ENCODE results near the gene ZNF689.

ZNF689 gene

GRCh38 chr16:30654856-30655255 is 44.7 kb upstream of the ZNF689 start:
- Histone ChIP-seq H4K20me1 (ENCODE audit: control insufficient read depth, insufficient read depth, low read depth, low read length) (no peaks in the 10 kb centered on the region), H3K79me2 (ENCODE audit: control insufficient read depth, low read length) (peaks cover 21% of the 10 kb centered on the region), H3K36me3 (ENCODE audit: control insufficient read depth, low read length) (peaks cover 58% of the 10 kb centered on the region), H3K27ac (ENCODE audit: low read depth, low read length) (no peak overlapping the region), H3K4me1 (ENCODE audit: control insufficient read depth, low read length) (peaks cover 30% of the 10 kb centered on the region), H3K4me3 (ENCODE audit: low read length) (no peak overlapping the region), H3K9me3 (ENCODE audit: control insufficient read depth, insufficient read depth, low read length) (no peaks in the 10 kb centered on the region), H3K27me3 (ENCODE audit: control insufficient read depth, low read length) (no peaks in the 10 kb centered on the region), H3K9me2 (replicated peaks; ENCODE audit: control insufficient read depth, low read length) (no peaks in the 10 kb centered on the region), H3F3A (ENCODE audit: control insufficient read depth, insufficient read depth) (peaks cover 6% of the 10 kb centered on the region), H3K4me2 (ENCODE audit: low read length) (no peak overlapping the region)
- TF ChIP-seq CTCF (IDR thresholded peaks at IDR 0.05; ENCODE audit: low read depth, low read length, poor library complexity, severe bottlenecking) = no peak
- no peak for TF ChIP-seq EZH2phosphoT487 (IDR thresholded peaks at IDR 0.05; ENCODE audit: borderline replicate concordance, low read length)

GRCh38 chr16:30652718-30653117 is 42.5 kb upstream of the ZNF689 start:
- Histone ChIP-seq H3F3A (ENCODE audit: control insufficient read depth, insufficient read depth) (peaks cover 4% of the 10 kb centered on the region), H3K79me2 (ENCODE audit: control insufficient read depth, low read length) (peaks cover 17% of the 10 kb centered on the region), H3K4me3 (ENCODE audit: low read length) (peak overlapping the region; percentile 73; the same call in 1 of the 2 replicates), H4K20me1 (ENCODE audit: control insufficient read depth, insufficient read depth, low read depth, low read length) (no peaks in the 10 kb centered on the region), H3K27ac (ENCODE audit: low read depth, low read length) (no peak overlapping the region), H3K27me3 (ENCODE audit: control insufficient read depth, low read length) (no peaks in the 10 kb centered on the region), H3K9me2 (replicated peaks; ENCODE audit: control insufficient read depth, low read length) (no peaks in the 10 kb centered on the region), H3K9me3 (ENCODE audit: control insufficient read depth, insufficient read depth, low read length) (no peaks in the 10 kb centered on the region), H3K4me1 (ENCODE audit: control insufficient read depth, low read length) (peaks cover 32% of the 10 kb centered on the region), H3K36me3 (ENCODE audit: control insufficient read depth, low read length) (peaks cover 55% of the 10 kb centered on the region), H3K4me2 (ENCODE audit: low read length) (peak overlapping the region; percentile 61)
- no peak for TF ChIP-seq CTCF (IDR thresholded peaks at IDR 0.05; ENCODE audit: low read depth, low read length, poor library complexity, severe bottlenecking)
- TF ChIP-seq EZH2phosphoT487 (IDR thresholded peaks at IDR 0.05; ENCODE audit: borderline replicate concordance, low read length) = no peak

- no peaks in the 10 kb centered on the region for H3K9me3 ChIP-seq (ENCODE audit: control insufficient read depth, insufficient read depth, low read length)
- peak overlapping the region; percentile 73 for H3K4me3 ChIP-seq (ENCODE audit: low read length)
- H3K9me2 ChIP-seq (replicated peaks; ENCODE audit: control insufficient read depth, low read length) = no peaks in the 10 kb centered on the region
- no peaks in the 10 kb centered on the region for H4K20me1 ChIP-seq (ENCODE audit: control insufficient read depth, insufficient read depth, low read depth, low read length)
- H3K4me2 ChIP-seq (ENCODE audit: low read length) = peak overlapping the region; percentile 61
- H3K4me1 ChIP-seq (ENCODE audit: control insufficient read depth, low read length) = peaks cover 25% of the 10 kb centered on the region
- peaks cover 17% of the 10 kb centered on the region for H3K79me2 ChIP-seq (ENCODE audit: control insufficient read depth, low read length)
- no peaks in the 10 kb centered on the region for H3F3A ChIP-seq (ENCODE audit: control insufficient read depth, insufficient read depth)
- H3K36me3 ChIP-seq (ENCODE audit: control insufficient read depth, low read length) = peaks cover 48% of the 10 kb centered on the region
- H3K27ac ChIP-seq (ENCODE audit: low read depth, low read length) = peak overlapping the region; percentile 34
- TF ChIP-seq EZH2phosphoT487 (IDR thresholded peaks at IDR 0.05; ENCODE audit: borderline replicate concordance, low read length) = no peak
- TF ChIP-seq CTCF (IDR thresholded peaks at IDR 0.05; ENCODE audit: low read depth, low read length, poor library complexity, severe bottlenecking) = no peak
- H3K27me3 ChIP-seq (ENCODE audit: control insufficient read depth, low read length) = no peaks in the 10 kb centered on the region
These were observed 41.8 kb upstream of the ZNF689 start for GRCh38 chr16:30652005-30652296.

All from DOHH2 (cell line).